ENCODE results near the gene PA2G4.
A peak's percentile ranks its signal among the peaks of the same experiment; 100 is the strongest.

Gene PA2G4

GRCh38 chr12:56126732-56127239, 22.4 kb downstream of the PA2G4 start:
- no peak for DNase-seq (ENCODE audit: low read depth)

GRCh38 chr12:56127485-56127887, 23.1 kb downstream of the PA2G4 start:
- no peak for DNase-seq (ENCODE audit: low read depth)

GRCh38 chr12:56127888-56128669, 23.7 kb downstream of the PA2G4 start, which contains the start of gene ESYT1:
Gene ESYT1, plus strand, starts transcription at chr12:56128267. Its CDS starts 53 bp downstream, at chr12:56128320.
- DNase-seq (ENCODE audit: low read depth): peak; percentile 100

GRCh38 chr12:56128670-56129205, 24.4 kb downstream of the PA2G4 start:
- DNase-seq (ENCODE audit: low read depth): peak; percentile 54

GRCh38 chr12:56129206-56129941, 25.0 kb downstream of the PA2G4 start:
- peak; percentile 79 for DNase-seq (ENCODE audit: low read depth)

GRCh38 chr12:56129942-56130495, 25.7 kb downstream of the PA2G4 start:
- no peak for DNase-seq (ENCODE audit: low read depth)

GRCh38 chr12:56130876-56131275, 26.5 kb downstream of the PA2G4 start:
- DNase-seq (ENCODE audit: low read depth): no peak

- DNase-seq (ENCODE audit: low read depth): no peak
Observed at GRCh38 chr12:56134897-56135296, 30.5 kb downstream of the PA2G4 start.

GRCh38 chr12:56137853-56138571, 33.7 kb downstream of the PA2G4 start:
- no peak for DNase-seq (ENCODE audit: low read depth)

- DNase-seq (ENCODE audit: low read depth): no peak
Observed at GRCh38 chr12:56141946-56142784, 37.8 kb downstream of the PA2G4 start.

- peak; percentile 38 for DNase-seq (ENCODE audit: low read depth)
Observed at GRCh38 chr12:56143217-56143616, 38.9 kb downstream of the PA2G4 start.

- DNase-seq (ENCODE audit: low read depth): no peak
Observed at GRCh38 chr12:56143870-56144269, 39.5 kb downstream of the PA2G4 start.

GRCh38 chr12:56145217-56145616, 40.9 kb downstream of the PA2G4 start:
- no peak for DNase-seq (ENCODE audit: low read depth)

- no peak for DNase-seq (ENCODE audit: low read depth)
Observed at GRCh38 chr12:56146492-56147460, 42.4 kb downstream of the PA2G4 start.

GRCh38 chr12:56150563-56150962, 46.2 kb downstream of the PA2G4 start:
- peak; percentile 60 for DNase-seq (ENCODE audit: low read depth)

- peak; percentile 70 for DNase-seq (ENCODE audit: low read depth)
Observed at GRCh38 chr12:56151672-56152131, 47.3 kb downstream of the PA2G4 start.

GRCh38 chr12:56152132-56152755, 47.9 kb downstream of the PA2G4 start, which contains the start of gene MYL6B:
Gene MYL6B, plus strand, starts transcription at chr12:56152587. Its CDS starts 1,332 bp downstream, at chr12:56153919.
- peak; percentile 97 for DNase-seq (ENCODE audit: low read depth)

GRCh38 chr12:56152756-56153677, 48.7 kb downstream of the PA2G4 start:
- DNase-seq (ENCODE audit: low read depth): peak; percentile 58

Measured in ELR (cell line).